IMR-90 (cell line): Measurements from ENCODE around the gene RPS2. TPM values are rescaled to one million over a fixed set of nuclear protein-coding genes. Genes with fewer than 3 reads are reported as not detected.

ENCODE experiments used
- ATAC-seq: fragments of 200-7000 bp; cut with Tn5 transposase; 2 replicates; pipeline ENCODE4 v1.9.1; 2020; ENCODE audit warnings: low read depth, mild to moderate bottlenecking, moderate library complexity
- BruUV-seq: library from RNA; stranded (reverse); fragments of 400-500 nt; replicated peaks from 2 replicates; lab custom pipeline; 2021; lab: Mats Ljungman, UMichigan
- CTCF ChIA-PET: fragments of 300-600 bp; formaldehyde crosslinking; extraction: SDS; loops from one replicate; lab custom pipeline; 2021; ENCODE audit warnings: antibody characterized with exemption; lab: Yijun Ruan, JAX
- POLR2A ChIA-PET: fragments of 300-600 bp; sonication (Branson Sonifier 250); formaldehyde crosslinking; loops from one replicate; lab custom pipeline; 2022; ENCODE audit warnings: antibody characterized with exemption; ENCODE audit not compliant: unreplicated experiment; lab: Charles Lee
- DNase-seq: peaks from one replicate; pipeline ENCODE4 v3.0.0; 2013
- H2AFZ ChIP-seq: replicated peaks from 2 replicates; pipeline ENCODE3; 2013; ENCODE audit warnings: low read length, mild to moderate bottlenecking; ENCODE audit not compliant: poor library complexity
- H2AK5ac ChIP-seq: 2 replicates; pipeline ENCODE4 v1.6.1; 2013; ENCODE audit warnings: low read depth, low read length, inconsistent platforms
- H2AK9ac ChIP-seq: replicated peaks from 2 replicates; pipeline ENCODE3; 2013; ENCODE audit warnings: mild to moderate bottlenecking, low read depth, low read length, moderate library complexity; ENCODE audit not compliant: poor library complexity
- H2BK120ac ChIP-seq: 2 replicates; pipeline ENCODE4 v1.6.1; 2013; ENCODE audit warnings: low read depth, low read length, inconsistent platforms
- H2BK15ac ChIP-seq: 3 replicates; pipeline ENCODE4 v1.6.1; 2013; ENCODE audit warnings: low read depth, low read length, inconsistent platforms
- H2BK20ac ChIP-seq: 2 replicates; pipeline ENCODE4 v1.6.1; 2013; ENCODE audit warnings: low read depth, mild to moderate bottlenecking, inconsistent platforms, low read length, moderate library complexity
- H2BK5ac ChIP-seq: 2 replicates; pipeline ENCODE4 v1.6.1; 2013; ENCODE audit warnings: mild to moderate bottlenecking, low read depth, low read length, inconsistent platforms; ENCODE audit not compliant: poor library complexity, severe bottlenecking
- H3K14ac ChIP-seq: replicated peaks from 2 replicates; pipeline ENCODE4 v1.6.1; 2013; ENCODE audit warnings: low read depth, low read length, inconsistent platforms
- H3K18ac ChIP-seq: 2 replicates; pipeline ENCODE4 v1.6.1; 2013; ENCODE audit warnings: low read depth, low read length, control low read depth
- H3K23ac ChIP-seq: 2 replicates; pipeline ENCODE4 v1.6.1; 2013; ENCODE audit warnings: low read depth, low read length, inconsistent platforms
- H3K27ac ChIP-seq: 2 replicates; pipeline ENCODE4 v1.5.1; 2013; ENCODE audit warnings: mild to moderate bottlenecking, control low read depth, low read length; ENCODE audit not compliant: insufficient read depth
- H3K27me3 ChIP-seq: 2 replicates; pipeline ENCODE4 v1.6.1; 2013; ENCODE audit warnings: low read length; ENCODE audit not compliant: control insufficient read depth, insufficient read depth
- H3K36me3 ChIP-seq: 2 replicates; pipeline ENCODE4 v1.6.1; 2013; ENCODE audit warnings: low read length, mixed read lengths; ENCODE audit not compliant: control insufficient read depth, insufficient read depth
- H3K4ac ChIP-seq: 2 replicates; pipeline ENCODE4 v1.6.1; 2013; ENCODE audit warnings: low read depth, low read length, inconsistent platforms
- H3K4me1 ChIP-seq: 2 replicates; pipeline ENCODE4 v1.6.1; 2013; ENCODE audit warnings: low read length, mixed read lengths; ENCODE audit not compliant: control insufficient read depth, insufficient read depth
- H3K4me2 ChIP-seq: 2 replicates; pipeline ENCODE4 v1.6.1; 2013; ENCODE audit warnings: low read depth, mild to moderate bottlenecking, control low read depth, low read length, moderate library complexity
- H3K4me3 ChIP-seq: 2 replicates; pipeline ENCODE4 v1.5.1; 2013; ENCODE audit warnings: low read depth, mild to moderate bottlenecking, control low read depth, low read length, moderate library complexity; ENCODE audit not compliant: insufficient read depth
- H3K56ac ChIP-seq: 2 replicates; pipeline ENCODE4 v1.6.1; 2013; ENCODE audit warnings: low read length, inconsistent platforms; ENCODE audit not compliant: insufficient read depth; ENCODE audit errors: extremely low read depth
- H3K79me1 ChIP-seq, 2 experiments: 2 replicates each; pipeline ENCODE4 v1.6.1; 2013; ENCODE audit warnings: low read length in 2 of 2, inconsistent platforms in 1 of 2, low read depth in 1 of 2
- H3K9ac ChIP-seq: 2 replicates; pipeline ENCODE4 v1.6.1; 2013; ENCODE audit warnings: low read depth, low read length, control low read depth
- H3K9me1 ChIP-seq: 2 replicates; pipeline ENCODE4 v1.6.1; 2013; ENCODE audit warnings: low read length, inconsistent platforms; ENCODE audit not compliant: insufficient read depth
- H3K9me3 ChIP-seq: 2 replicates; pipeline ENCODE4 v1.6.1; 2013; ENCODE audit warnings: low read length; ENCODE audit not compliant: control insufficient read depth, insufficient read depth
- H4K20me1 ChIP-seq: 2 replicates; pipeline ENCODE4 v1.6.1; 2013; ENCODE audit warnings: low read length, inconsistent platforms; ENCODE audit not compliant: insufficient read depth
- H4K5ac ChIP-seq: 2 replicates; pipeline ENCODE4 v1.6.1; 2013; ENCODE audit warnings: mild to moderate bottlenecking, low read depth, low read length, control low read depth
- H4K8ac ChIP-seq, 2 experiments: 2 replicates each; pipeline ENCODE4 v1.6.1; 2013; ENCODE audit warnings: low read depth in 2 of 2, low read length in 2 of 2, control low read depth in 1 of 2, inconsistent platforms in 1 of 2
- H4K91ac ChIP-seq: 2 replicates; pipeline ENCODE4 v1.6.1; 2013; ENCODE audit warnings: low read depth, low read length, inconsistent platforms; ENCODE audit not compliant: insufficient read depth
- BHLHE40 ChIP-seq: fragments of 150-350 bp; IDR thresholded peaks from 2 replicates; pipeline ENCODE4 v1.6.1; 2016; ENCODE audit warnings: mild to moderate bottlenecking, low read depth, low read length
- CEBPB ChIP-seq: IDR thresholded peaks from 2 replicates; pipeline ENCODE4 v1.6.1; 2012; ENCODE audit warnings: low read depth, low read length, improper control_type of control experiment
- CHD1 ChIP-seq: IDR thresholded peaks from 2 replicates; pipeline ENCODE4 v1.6.1; 2012; ENCODE audit warnings: low read depth, low read length, improper control_type of control experiment
- FOS ChIP-seq: fragments of 150-350 bp; IDR thresholded peaks from 2 replicates; pipeline ENCODE4 v1.6.1; 2016; ENCODE audit warnings: low read depth, low read length
- MAFK ChIP-seq: IDR thresholded peaks from 2 replicates; pipeline ENCODE4 v1.6.1; 2012; ENCODE audit warnings: low read depth, low read length, improper control_type of control experiment
- MAZ ChIP-seq: IDR thresholded peaks from 2 replicates; pipeline ENCODE4 v1.6.1; 2012; ENCODE audit warnings: low read depth, mild to moderate bottlenecking, low read length, improper control_type of control experiment, moderate library complexity, borderline replicate concordance
- MXI1 ChIP-seq: IDR thresholded peaks from 2 replicates; pipeline ENCODE4 v1.6.1; 2012; ENCODE audit warnings: low read depth, mild to moderate bottlenecking, low read length, moderate library complexity, borderline replicate concordance
- NFE2L2 ChIP-seq: fragments of 150-350 bp; IDR thresholded peaks from 2 replicates; pipeline ENCODE4 v1.6.1; 2016; ENCODE audit warnings: low read depth, mild to moderate bottlenecking, low read length
- POLR2A ChIP-seq: IDR thresholded peaks from 2 replicates; pipeline ENCODE4 v1.6.1; 2012; ENCODE audit warnings: mild to moderate bottlenecking, low read depth, low read length
- RAD21 ChIP-seq: IDR thresholded peaks from 2 replicates; pipeline ENCODE4 v1.6.1; 2012; ENCODE audit warnings: low read length, improper control_type of control experiment
- RCOR1 ChIP-seq: IDR thresholded peaks from 2 replicates; pipeline ENCODE4 v1.6.1; 2012; ENCODE audit warnings: mild to moderate bottlenecking, low read length, improper control_type of control experiment; ENCODE audit not compliant: insufficient replicate concordance
- RFX5 ChIP-seq: IDR thresholded peaks from 2 replicates; pipeline ENCODE4 v1.8.0; 2012; ENCODE audit warnings: low read depth, mild to moderate bottlenecking, low read length, moderate library complexity
- SMC3 ChIP-seq: fragments of 150-350 bp; IDR thresholded peaks from 2 replicates; pipeline ENCODE4 v1.6.1; 2016; ENCODE audit warnings: low read depth, mild to moderate bottlenecking, antibody characterized with exemption, low read length, moderate library complexity
- WGBS, 2 experiments: methylation state at CpG; one replicate each; pipeline versions ENCODE4 v1.1.5 to v1.1.7; 2013; ENCODE audit warnings: missing lambda C conversion rate in 2 of 2; ENCODE audit not compliant: insufficient read length in 1 of 2; ENCODE audit errors: extremely low coverage in 2 of 2; 5-methylcytosine and 5-hydroxymethylcytosine counted together
- dilution Hi-C: fragments of 300-500 bp; cut with HindIII; formaldehyde crosslinking; loops from one replicate; pipeline ENCODE4 v1.14.3; 2018; ENCODE audit warnings: low sequenced_read_pairs; ENCODE audit not compliant: unreplicated experiment
- in situ Hi-C: fragments of 300-500 bp; cut with MboI; formaldehyde crosslinking; loops from 3 replicates; pipeline ENCODE4 v1.14.3; 2019; ENCODE audit warnings: low sequenced_read_pairs, inconsistent platforms, mixed read lengths
- intact Hi-C: fragments of 100-400 bp; cut with micrococcal nuclease; formaldehyde crosslinking; loops from 2 replicates; pipeline ENCODE4 v1.10.0; 2022
- polyA plus RNA-seq, 3 experiments: library from polyadenylated mRNA; depleted of rRNA; stranded (reverse); fragments of >200 nt; gene quantifications; 2 replicates each; pipeline ENCODE4 v1.2.3, GENCODE V29; 2012; ENCODE audit warnings: low replicate concordance in 1 of 3
- total RNA-seq: library from RNA; depleted of rRNA; stranded (reverse); fragments of >200 nt; gene quantifications from 2 replicates; pipeline ENCODE4 v1.2.3, GENCODE V29; 2012
- TF ChIP-seq, protein P1 (sequence below): fragments of 150-350 bp; IDR thresholded peaks from 2 replicates; pipeline ENCODE4 v1.6.1; 2016; ENCODE audit warnings: low read depth, mild to moderate bottlenecking, low read length, moderate library complexity, borderline replicate concordance
- TF ChIP-seq, protein P2 (sequence below): conservative IDR thresholded peaks from 2 replicates; pipeline ENCODE4 v1.5.1; 2012; ENCODE audit warnings: mild to moderate bottlenecking, low read depth, low read length, improper control_type of control experiment
- TF ChIP-seq, protein P3 (sequence below): fragments of 150-350 bp; IDR thresholded peaks from 2 replicates; pipeline ENCODE4 v1.6.1; 2017; ENCODE audit warnings: mild to moderate bottlenecking, antibody characterized with exemption, low read length, low read depth

Gene RPS2
- total and polyA plus RNA-seq, 2 of the 4 experiments (the other 2 are of a cell fraction) = 2,703 to 6,941 TPM

DNA sequence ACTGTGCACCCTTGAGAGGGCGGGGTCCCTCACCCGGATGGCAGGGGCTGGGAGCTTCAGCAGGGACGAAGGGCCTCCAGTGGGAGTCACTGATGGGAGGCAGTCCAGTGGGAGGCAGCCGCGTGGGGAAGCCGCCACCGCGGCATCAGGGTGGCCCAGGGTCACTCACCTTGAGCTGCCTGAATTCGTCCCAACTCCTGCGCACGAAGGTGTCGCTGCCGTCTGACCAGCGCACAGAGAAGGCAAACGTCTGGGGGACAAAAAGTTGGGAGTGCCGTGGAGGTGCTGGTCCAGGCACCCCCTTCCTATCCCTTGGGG lies 16.1 kb upstream of the RPS2 start:
- no peak overlapping the region for H2BK5ac ChIP-seq
- H2AFZ ChIP-seq = no peak overlapping the region
- no peak overlapping the region for H2BK120ac ChIP-seq
- POLR2A ChIA-PET = no interaction called here
- H3K4me1 ChIP-seq = peaks cover 8% of the 10 kb centered on the region
- H3K4ac ChIP-seq = no peak overlapping the region
- H2BK15ac ChIP-seq = no peak overlapping the region
- no peak overlapping the region for H4K5ac ChIP-seq
- peaks cover 34% of the 10 kb centered on the region for H3K36me3 ChIP-seq
- dilution Hi-C loops (no loop called here), in situ Hi-C loops (no loop called here), intact Hi-C loops (no loop called here)
- no TSS peak for BruUV-seq
- peaks cover 12 to 13% of the 10 kb centered on the region in 2 experiments for H3K79me1 ChIP-seq
- H3K9me3 ChIP-seq = no peaks in the 10 kb centered on the region
- ATAC-seq (no peak), DNase-seq (no peak)
- no peak overlapping the region for H3K9ac ChIP-seq
- H3K27ac ChIP-seq = no peak overlapping the region
- 12% methylated on average over 5 of the region's 16 CpGs; no CpG with 5 or more reads in 1 of the 2 experiments for WGBS, 2 experiments
- no peak overlapping the region for H2BK20ac ChIP-seq
- H3K23ac ChIP-seq = no peak overlapping the region
- H3K18ac ChIP-seq = no peak overlapping the region
- no peak overlapping the region for H3K14ac ChIP-seq
- no peak overlapping the region for H4K91ac ChIP-seq
- H2AK9ac ChIP-seq = no peak overlapping the region
- H3K9me1 ChIP-seq = peaks cover 8% of the 10 kb centered on the region
- H4K20me1 ChIP-seq = no peaks in the 10 kb centered on the region; the same call in none of the 2 replicates
- H3K4me2 ChIP-seq = no peak overlapping the region
- H4K8ac ChIP-seq = no peak overlapping the region
- CTCF ChIA-PET = interaction anchor here (1.3 kb wide), 2 partner anchors 23 to 159 kb away, joined by 3 to 5 read pairs; no protein-coding TSS in a partner anchor
- TF ChIP-seq CEBPB = no peak
- TF ChIP-seq, protein P1, sequence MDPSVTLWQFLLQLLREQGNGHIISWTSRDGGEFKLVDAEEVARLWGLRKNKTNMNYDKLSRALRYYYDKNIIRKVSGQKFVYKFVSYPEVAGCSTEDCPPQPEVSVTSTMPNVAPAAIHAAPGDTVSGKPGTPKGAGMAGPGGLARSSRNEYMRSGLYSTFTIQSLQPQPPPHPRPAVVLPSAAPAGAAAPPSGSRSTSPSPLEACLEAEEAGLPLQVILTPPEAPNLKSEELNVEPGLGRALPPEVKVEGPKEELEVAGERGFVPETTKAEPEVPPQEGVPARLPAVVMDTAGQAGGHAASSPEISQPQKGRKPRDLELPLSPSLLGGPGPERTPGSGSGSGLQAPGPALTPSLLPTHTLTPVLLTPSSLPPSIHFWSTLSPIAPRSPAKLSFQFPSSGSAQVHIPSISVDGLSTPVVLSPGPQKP = no peak
- TF ChIP-seq SMC3 = no peak
- TF ChIP-seq RCOR1 = no peak
- TF ChIP-seq FOS = no peak
- TF ChIP-seq POLR2A = no peak
- no peak for TF ChIP-seq RFX5
- TF ChIP-seq, protein P2, sequence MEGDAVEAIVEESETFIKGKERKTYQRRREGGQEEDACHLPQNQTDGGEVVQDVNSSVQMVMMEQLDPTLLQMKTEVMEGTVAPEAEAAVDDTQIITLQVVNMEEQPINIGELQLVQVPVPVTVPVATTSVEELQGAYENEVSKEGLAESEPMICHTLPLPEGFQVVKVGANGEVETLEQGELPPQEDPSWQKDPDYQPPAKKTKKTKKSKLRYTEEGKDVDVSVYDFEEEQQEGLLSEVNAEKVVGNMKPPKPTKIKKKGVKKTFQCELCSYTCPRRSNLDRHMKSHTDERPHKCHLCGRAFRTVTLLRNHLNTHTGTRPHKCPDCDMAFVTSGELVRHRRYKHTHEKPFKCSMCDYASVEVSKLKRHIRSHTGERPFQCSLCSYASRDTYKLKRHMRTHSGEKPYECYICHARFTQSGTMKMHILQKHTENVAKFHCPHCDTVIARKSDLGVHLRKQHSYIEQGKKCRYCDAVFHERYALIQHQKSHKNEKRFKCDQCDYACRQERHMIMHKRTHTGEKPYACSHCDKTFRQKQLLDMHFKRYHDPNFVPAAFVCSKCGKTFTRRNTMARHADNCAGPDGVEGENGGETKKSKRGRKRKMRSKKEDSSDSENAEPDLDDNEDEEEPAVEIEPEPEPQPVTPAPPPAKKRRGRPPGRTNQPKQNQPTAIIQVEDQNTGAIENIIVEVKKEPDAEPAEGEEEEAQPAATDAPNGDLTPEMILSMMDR = no peak
- no peak for TF ChIP-seq RAD21
- no peak for TF ChIP-seq MAZ
- no peak for TF ChIP-seq CHD1
- TF ChIP-seq, protein P3, sequence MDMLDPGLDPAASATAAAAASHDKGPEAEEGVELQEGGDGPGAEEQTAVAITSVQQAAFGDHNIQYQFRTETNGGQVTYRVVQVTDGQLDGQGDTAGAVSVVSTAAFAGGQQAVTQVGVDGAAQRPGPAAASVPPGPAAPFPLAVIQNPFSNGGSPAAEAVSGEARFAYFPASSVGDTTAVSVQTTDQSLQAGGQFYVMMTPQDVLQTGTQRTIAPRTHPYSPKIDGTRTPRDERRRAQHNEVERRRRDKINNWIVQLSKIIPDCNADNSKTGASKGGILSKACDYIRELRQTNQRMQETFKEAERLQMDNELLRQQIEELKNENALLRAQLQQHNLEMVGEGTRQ = no peak
- no peak for TF ChIP-seq MXI1
- no peak for TF ChIP-seq MAFK
- TF ChIP-seq BHLHE40 = no peak
- no peak for TF ChIP-seq NFE2L2
- H3K56ac ChIP-seq = no peak overlapping the region
- H3K4me3 ChIP-seq = no peak overlapping the region
- no peak overlapping the region for H2AK5ac ChIP-seq
- peaks cover 31% of the 10 kb centered on the region; the same call in 1 of the 2 replicates for H3K27me3 ChIP-seq
